ENCODE data around the gene GLYR1.

Gene GLYR1

GRCh38 chr16:4837733-4838501 lies 9.2 kb downstream of the GLYR1 start:
- Mint-ChIP-seq H3K9me3 (no peaks in the 10 kb centered on the region), H3K27ac (peak overlapping the region; percentile 27), H3K36me3 (peaks cover 54% of the 10 kb centered on the region), H3K4me3 (no peak overlapping the region), H3K4me1 (peaks cover 8% of the 10 kb centered on the region), H3K27me3 (no peaks in the 10 kb centered on the region)
- ATAC-seq: no peak

- H3K27ac Mint-ChIP-seq: no peak overlapping the region
- no peaks in the 10 kb centered on the region for H3K9me3 Mint-ChIP-seq
- no peak for ATAC-seq
- peaks cover 64% of the 10 kb centered on the region for H3K36me3 Mint-ChIP-seq
- no peak overlapping the region for H3K4me3 Mint-ChIP-seq
- H3K27me3 Mint-ChIP-seq: no peaks in the 10 kb centered on the region
- peaks cover 13% of the 10 kb centered on the region for H3K4me1 Mint-ChIP-seq
Measured at GRCh38 chr16:4836727-4837126, 10.4 kb downstream of the GLYR1 start.

GRCh38 chr16:4833584-4833983 lies 13.5 kb downstream of the GLYR1 start:
- H3K9me3 Mint-ChIP-seq: no peaks in the 10 kb centered on the region
- ATAC-seq: no peak
- no peaks in the 10 kb centered on the region for H3K27me3 Mint-ChIP-seq
- no peak overlapping the region for H3K4me3 Mint-ChIP-seq
- peaks cover 13% of the 10 kb centered on the region for H3K4me1 Mint-ChIP-seq
- H3K27ac Mint-ChIP-seq: no peak overlapping the region
- H3K36me3 Mint-ChIP-seq: peaks cover 57% of the 10 kb centered on the region

GRCh38 chr16:4832698-4833343 lies 14.3 kb downstream of the GLYR1 start:
- peaks cover 13% of the 10 kb centered on the region for H3K4me1 Mint-ChIP-seq
- no peaks in the 10 kb centered on the region for H3K9me3 Mint-ChIP-seq
- H3K4me3 Mint-ChIP-seq: no peak overlapping the region
- no peaks in the 10 kb centered on the region for H3K27me3 Mint-ChIP-seq
- ATAC-seq: no peak
- H3K36me3 Mint-ChIP-seq: peaks cover 50% of the 10 kb centered on the region
- H3K27ac Mint-ChIP-seq: no peak overlapping the region

GRCh38 chr16:4831616-4832015 lies 15.5 kb downstream of the GLYR1 start:
- Mint-ChIP-seq H3K27ac (no peak overlapping the region), H3K9me3 (no peaks in the 10 kb centered on the region), H3K4me3 (no peak overlapping the region), H3K36me3 (peaks cover 48% of the 10 kb centered on the region), H3K4me1 (peaks cover 13% of the 10 kb centered on the region), H3K27me3 (no peaks in the 10 kb centered on the region)
- no peak for ATAC-seq

- H3K4me1 Mint-ChIP-seq: peaks cover 13% of the 10 kb centered on the region
- no peak overlapping the region for H3K27ac Mint-ChIP-seq
- H3K4me3 Mint-ChIP-seq: no peak overlapping the region
- H3K36me3 Mint-ChIP-seq: peaks cover 48% of the 10 kb centered on the region
- no peaks in the 10 kb centered on the region for H3K9me3 Mint-ChIP-seq
- H3K27me3 Mint-ChIP-seq: no peaks in the 10 kb centered on the region
- ATAC-seq: no peak
Measured at GRCh38 chr16:4830408-4830807, 16.7 kb downstream of the GLYR1 start.

DNA sequence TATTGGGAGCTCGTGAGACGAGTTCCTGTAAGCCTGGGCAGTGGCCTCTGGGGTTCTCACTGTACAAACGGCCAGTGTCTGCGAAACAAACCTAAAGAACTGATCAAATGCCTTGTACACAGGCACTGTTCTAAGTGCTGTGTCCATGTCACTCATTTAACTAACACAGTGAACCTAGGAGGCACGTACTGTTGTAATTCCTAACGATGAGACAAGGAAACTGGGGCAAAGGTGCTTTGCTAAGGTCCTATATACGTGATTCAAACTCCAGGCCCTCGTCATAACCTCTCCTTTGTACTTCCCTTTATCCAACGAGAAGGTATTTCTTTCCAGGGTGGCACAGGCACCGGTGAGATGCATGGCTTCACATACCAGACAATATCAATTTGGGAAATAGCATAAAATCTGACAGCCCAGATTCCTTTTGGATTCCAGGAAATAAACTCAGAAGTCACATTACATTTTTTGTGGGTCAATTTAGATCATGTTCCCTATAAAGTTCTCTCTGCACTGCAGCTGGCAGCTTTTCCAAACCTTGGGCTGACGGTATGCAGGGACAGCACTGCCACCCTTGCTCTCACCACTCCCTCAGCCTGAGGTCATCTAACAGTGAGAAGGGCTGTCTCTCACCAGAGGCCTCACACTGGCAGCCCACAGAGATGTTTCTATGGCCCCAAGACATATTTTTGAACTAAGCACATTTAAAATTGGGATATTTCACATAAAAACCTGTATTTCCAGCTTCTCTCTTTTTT lies 18.3 kb downstream of the GLYR1 start:
- no peak for ATAC-seq
- Mint-ChIP-seq H3K4me3 (no peak overlapping the region), H3K36me3 (peaks cover 54% of the 10 kb centered on the region), H3K9me3 (no peaks in the 10 kb centered on the region), H3K27ac (no peak overlapping the region), H3K27me3 (no peaks in the 10 kb centered on the region), H3K4me1 (peaks cover 13% of the 10 kb centered on the region)

GRCh38 chr16:4826980-4827379 lies 20.1 kb downstream of the GLYR1 start:
- no peak overlapping the region for H3K27ac Mint-ChIP-seq

DNA sequence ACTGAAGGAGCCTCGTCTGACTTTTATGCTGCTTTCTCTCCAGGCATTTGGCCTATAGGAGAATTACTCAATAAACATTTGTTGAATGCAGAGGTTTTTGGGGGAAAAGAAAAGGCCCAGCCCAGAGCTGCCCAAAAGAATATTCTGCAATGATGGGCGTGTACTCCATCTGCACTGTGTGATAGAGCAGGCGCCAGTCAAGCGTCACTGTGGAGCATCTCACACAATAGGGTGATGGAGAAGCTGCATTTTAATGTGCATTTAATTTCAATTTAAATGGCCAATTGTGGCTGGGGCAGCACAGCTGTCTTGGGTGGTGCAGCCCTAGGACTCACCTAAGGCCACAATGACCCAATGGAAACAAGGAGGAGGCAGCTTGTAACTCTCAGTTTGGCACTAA lies 20.6 kb downstream of the GLYR1 start:
- ATAC-seq: no peak
- Mint-ChIP-seq H3K27ac (no peak overlapping the region), H3K4me1 (no peaks in the 10 kb centered on the region), H3K9me3 (no peaks in the 10 kb centered on the region), H3K36me3 (peaks cover 50% of the 10 kb centered on the region), H3K4me3 (no peak overlapping the region), H3K27me3 (no peaks in the 10 kb centered on the region)

More at GRCh38 chr16:4826980-4827379, 20.1 kb downstream of the GLYR1 start:
- H3K4me3 Mint-ChIP-seq: no peak overlapping the region
- H3K27me3 Mint-ChIP-seq: no peaks in the 10 kb centered on the region
- ATAC-seq: no peak
- H3K4me1 Mint-ChIP-seq: no peaks in the 10 kb centered on the region
- H3K36me3 Mint-ChIP-seq: peaks cover 50% of the 10 kb centered on the region
- H3K9me3 Mint-ChIP-seq: no peaks in the 10 kb centered on the region

DNA sequence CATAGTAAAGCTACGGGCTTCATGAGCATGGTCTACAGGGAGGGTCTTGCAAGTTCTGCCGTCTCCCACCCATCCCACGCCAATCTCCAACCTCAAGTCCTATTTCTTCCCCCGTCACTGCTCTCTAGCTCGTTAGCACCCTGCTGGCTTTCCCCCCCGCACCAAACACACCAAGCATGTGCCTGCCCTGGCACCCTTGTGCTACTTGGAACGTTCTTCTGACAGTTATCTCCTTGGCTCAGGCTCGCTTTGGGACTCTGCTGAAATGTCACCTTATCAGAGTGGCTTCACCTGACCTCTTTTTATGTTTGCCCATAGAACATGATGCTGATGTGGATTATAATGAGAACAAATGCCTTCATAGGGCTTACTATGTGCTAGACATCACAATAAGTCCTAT lies 21.9 kb downstream of the GLYR1 start:
- Mint-ChIP-seq H3K4me3 (no peak overlapping the region), H3K27ac (no peak overlapping the region), H3K9me3 (no peaks in the 10 kb centered on the region), H3K4me1 (no peaks in the 10 kb centered on the region), H3K27me3 (no peaks in the 10 kb centered on the region), H3K36me3 (peaks cover 50% of the 10 kb centered on the region)
- ATAC-seq: no peak

DNA sequence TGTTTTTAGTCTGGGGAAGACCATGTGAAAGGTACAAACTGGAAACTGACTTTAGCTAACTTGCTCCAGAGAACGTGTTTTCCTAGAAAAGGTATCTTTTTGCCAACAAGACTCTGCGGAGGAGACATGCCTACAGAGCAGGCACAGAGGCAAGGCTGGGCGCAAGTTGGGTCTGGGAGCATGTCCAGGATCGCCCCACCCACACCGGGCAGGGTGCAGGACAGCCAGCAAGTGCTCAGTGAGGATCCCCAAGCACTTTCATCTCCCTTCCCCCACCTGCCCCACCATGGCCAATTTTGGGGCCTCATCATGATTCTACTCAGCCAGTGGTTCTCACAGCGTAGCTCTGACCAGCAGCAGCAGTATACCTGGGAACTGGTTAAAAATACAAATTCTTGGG lies 26.4 kb downstream of the GLYR1 start:
- H3K4me1 Mint-ChIP-seq: no peaks in the 10 kb centered on the region
- no peak overlapping the region for H3K4me3 Mint-ChIP-seq
- no peak overlapping the region for H3K27ac Mint-ChIP-seq
- no peaks in the 10 kb centered on the region for H3K27me3 Mint-ChIP-seq
- no peak for ATAC-seq
- H3K36me3 Mint-ChIP-seq: peaks cover 69% of the 10 kb centered on the region
- no peaks in the 10 kb centered on the region for H3K9me3 Mint-ChIP-seq

GRCh38 chr16:4814542-4815173 lies 32.4 kb downstream of the GLYR1 start:
- Mint-ChIP-seq H3K27me3 (no peaks in the 10 kb centered on the region), H3K9me3 (no peaks in the 10 kb centered on the region), H3K36me3 (peaks cover 70% of the 10 kb centered on the region), H3K4me1 (no peaks in the 10 kb centered on the region), H3K4me3 (no peak overlapping the region), H3K27ac (no peak overlapping the region)
- ATAC-seq: no peak

DNA sequence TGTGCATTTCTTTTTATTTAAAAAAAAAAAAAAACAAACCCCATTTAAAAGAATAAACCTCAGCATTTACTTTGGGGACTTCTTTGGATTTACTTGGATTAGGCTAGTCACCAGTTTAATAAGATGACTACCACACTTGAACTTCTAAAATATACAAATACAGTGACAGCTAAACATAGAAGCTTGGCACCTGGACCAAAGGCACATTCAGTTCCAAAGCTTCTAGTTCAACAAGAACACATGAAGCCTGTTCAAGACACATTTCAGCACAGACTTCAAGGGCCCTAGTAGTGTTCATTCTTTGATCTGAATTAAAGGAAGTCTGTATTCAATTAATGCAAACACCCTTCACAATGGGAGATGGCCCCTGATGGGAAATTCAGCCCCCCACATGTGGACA lies 33.0 kb downstream of the GLYR1 start:
- H3K4me3 Mint-ChIP-seq: no peak overlapping the region
- H3K9me3 Mint-ChIP-seq: no peaks in the 10 kb centered on the region
- no peaks in the 10 kb centered on the region for H3K27me3 Mint-ChIP-seq
- H3K4me1 Mint-ChIP-seq: no peaks in the 10 kb centered on the region
- ATAC-seq: no peak
- H3K36me3 Mint-ChIP-seq: peaks cover 68% of the 10 kb centered on the region
- no peak overlapping the region for H3K27ac Mint-ChIP-seq

GRCh38 chr16:4813251-4814003 lies 33.7 kb downstream of the GLYR1 start:
- H3K27ac Mint-ChIP-seq: no peak overlapping the region
- no peak for ATAC-seq
- H3K4me3 Mint-ChIP-seq: no peak overlapping the region
- H3K4me1 Mint-ChIP-seq: no peaks in the 10 kb centered on the region
- no peaks in the 10 kb centered on the region for H3K27me3 Mint-ChIP-seq
- no peaks in the 10 kb centered on the region for H3K9me3 Mint-ChIP-seq
- peaks cover 62% of the 10 kb centered on the region for H3K36me3 Mint-ChIP-seq

- no peaks in the 10 kb centered on the region for H3K9me3 Mint-ChIP-seq
- peak; percentile 16 for ATAC-seq
- H3K4me1 Mint-ChIP-seq: no peaks in the 10 kb centered on the region
- no peak overlapping the region for H3K4me3 Mint-ChIP-seq
- H3K27ac Mint-ChIP-seq: no peak overlapping the region
- H3K27me3 Mint-ChIP-seq: no peaks in the 10 kb centered on the region
- H3K36me3 Mint-ChIP-seq: peaks cover 66% of the 10 kb centered on the region
Measured at GRCh38 chr16:4811773-4812172, 35.3 kb downstream of the GLYR1 start.

All from stimulated activated memory B cell treated with anti-CD40 and anti-IgM and Interleukin-4, amounts not matched to agents 10 μg/mL and 1 μg/mL and 100 μg/mL, for 72 hours (primary cell).